CD4-positive, alpha-beta T cell treated with Interferon gamma for 1 hour (primary cell): Measurements from ENCODE around the gene DOC2A.
A peak's percentile ranks its signal among the peaks of the same experiment; 100 is the strongest.

Experiments
- DNase-seq: peaks from one replicate; pipeline ENCODE4 v3.0.0-alpha.2; 2020

The DOC2A gene

DNA sequence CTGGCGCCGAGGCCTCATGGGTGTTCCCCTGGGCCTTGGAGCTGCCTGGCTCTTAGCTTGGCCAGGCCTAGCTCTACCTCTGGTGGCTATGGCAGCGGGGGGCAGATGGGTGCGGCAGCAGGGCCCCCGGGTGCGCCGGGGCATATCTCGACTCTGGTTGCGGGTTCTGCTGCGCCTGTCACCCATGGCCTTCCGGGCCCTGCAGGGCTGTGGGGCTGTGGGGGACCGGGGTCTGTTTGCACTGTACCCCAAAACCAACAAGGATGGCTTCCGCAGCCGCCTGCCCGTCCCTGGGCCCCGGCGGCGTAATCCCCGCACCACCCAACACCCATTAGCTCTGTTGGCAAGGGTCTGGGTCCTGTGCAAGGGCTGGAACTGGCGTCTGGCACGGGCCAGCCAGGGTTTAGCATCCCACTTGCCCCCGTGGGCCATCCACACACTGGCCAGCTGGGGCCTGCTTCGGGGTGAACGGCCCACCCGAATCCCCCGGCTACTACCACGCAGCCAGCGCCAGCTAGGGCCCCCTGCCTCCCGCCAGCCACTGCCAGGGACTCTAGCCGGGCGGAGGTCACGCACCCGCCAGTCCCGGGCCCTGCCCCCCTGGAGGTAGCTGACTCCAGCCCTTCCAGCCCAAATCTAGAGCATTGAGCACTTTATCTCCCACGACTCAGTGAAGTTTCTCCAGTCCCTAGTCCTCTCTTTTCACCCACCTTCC, 23.3 kb downstream of the DOC2A start:
- no peak for DNase-seq

DNA sequence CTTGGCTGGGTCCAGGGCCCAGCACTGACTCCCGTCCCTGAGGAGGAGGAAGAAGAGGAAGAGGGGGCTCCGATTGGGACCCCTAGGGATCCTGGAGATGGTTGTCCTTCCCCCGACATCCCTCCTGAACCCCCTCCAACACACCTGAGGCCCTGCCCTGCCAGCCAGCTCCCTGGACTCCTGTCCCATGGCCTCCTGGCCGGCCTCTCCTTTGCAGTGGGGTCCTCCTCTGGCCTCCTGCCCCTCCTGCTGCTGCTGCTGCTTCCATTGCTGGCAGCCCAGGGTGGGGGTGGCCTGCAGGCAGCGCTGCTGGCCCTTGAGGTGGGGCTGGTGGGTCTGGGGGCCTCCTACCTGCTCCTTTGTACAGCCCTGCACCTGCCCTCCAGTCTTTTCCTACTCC, 23.9 kb downstream of the DOC2A start:
- no peak for DNase-seq

DNA sequence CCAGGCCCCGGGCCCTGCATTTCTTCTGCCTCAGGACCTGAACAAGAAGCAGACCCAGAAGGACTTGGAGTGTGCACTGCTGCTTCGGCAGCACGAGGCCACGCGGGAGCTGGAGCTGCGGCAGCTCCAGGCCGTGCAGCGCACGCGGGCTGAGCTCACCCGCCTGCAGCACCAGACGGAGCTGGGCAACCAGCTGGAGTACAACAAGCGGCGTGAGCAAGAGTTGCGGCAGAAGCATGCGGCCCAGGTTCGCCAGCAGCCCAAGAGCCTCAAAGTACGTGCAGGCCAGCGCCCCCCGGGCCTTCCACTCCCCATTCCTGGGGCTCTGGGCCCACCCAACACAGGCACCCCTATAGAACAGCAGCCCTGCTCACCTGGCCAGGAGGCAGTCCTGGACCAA, 24.6 kb downstream of the DOC2A start:
- DNase-seq = no peak

DNA sequence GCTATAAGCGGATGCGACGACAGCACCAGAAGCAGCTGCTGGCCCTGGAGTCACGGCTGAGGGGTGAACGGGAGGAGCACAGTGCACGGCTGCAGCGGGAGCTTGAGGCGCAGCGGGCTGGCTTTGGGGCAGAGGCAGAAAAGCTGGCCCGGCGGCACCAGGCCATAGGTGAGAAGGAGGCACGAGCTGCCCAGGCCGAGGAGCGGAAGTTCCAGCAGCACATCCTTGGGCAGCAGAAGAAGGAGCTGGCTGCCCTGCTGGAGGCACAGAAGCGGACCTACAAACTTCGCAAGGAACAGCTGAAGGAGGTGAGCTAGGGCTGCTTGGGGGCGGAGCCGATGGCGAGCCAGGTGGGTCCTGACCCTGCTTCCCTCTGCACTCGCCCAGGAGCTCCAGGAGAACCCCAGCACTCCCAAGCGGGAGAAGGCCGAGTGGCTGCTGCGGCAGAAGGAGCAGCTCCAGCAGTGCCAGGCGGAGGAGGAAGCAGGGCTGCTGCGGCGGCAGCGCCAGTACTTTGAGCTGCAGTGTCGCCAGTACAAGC, 25.5 kb downstream of the DOC2A start:
- DNase-seq = no peak

DNA sequence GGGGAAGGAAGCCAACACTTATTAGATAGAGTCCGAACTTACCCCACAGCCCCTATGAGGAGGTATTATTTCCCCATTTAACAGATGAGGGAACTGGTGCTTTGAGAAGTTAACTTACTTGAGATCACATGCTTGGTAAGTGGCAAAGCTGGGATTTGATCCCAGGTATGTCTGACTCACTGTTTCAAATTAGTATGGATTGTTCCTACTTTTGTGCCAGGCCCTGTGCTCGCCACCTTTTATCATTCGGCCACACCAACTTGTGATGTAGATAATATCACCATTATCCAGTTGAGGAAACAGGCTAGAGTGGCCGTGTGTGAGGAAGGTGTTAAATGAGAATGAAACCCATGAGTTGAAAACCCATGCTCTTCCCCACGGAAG, 26.1 kb downstream of the DOC2A start:
- DNase-seq = no peak

DNA sequence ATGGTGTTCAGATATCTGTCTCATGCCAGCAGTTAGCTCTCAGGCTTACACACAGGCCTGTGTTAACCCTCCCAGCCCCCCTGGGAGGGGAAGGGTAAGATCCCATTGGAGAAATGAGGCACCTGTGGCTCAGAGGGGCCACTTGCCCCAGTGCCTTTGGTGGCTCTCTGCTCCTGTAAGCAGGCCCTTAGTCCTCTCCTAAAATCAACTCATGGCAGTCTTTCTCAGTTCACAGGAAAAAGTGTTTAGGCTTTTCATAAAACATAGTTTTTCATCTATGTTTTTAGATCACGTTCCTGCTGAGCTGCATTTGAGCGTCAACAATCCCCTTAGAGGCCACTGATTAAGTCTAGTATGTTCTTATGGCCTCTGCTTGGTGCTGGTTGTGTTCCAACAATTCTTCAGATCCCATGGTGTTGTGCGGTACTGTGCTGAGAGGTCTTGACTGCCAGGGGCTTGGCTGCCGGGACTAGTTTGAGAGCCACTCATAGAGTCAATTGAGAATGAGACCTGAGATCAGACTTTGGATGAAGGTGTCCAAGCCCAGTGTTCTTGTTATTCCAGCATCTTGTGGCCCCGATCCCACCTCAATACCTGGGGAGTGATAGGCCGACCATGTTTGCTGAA, 26.6 kb downstream of the DOC2A start:
- no peak for DNase-seq

DNA sequence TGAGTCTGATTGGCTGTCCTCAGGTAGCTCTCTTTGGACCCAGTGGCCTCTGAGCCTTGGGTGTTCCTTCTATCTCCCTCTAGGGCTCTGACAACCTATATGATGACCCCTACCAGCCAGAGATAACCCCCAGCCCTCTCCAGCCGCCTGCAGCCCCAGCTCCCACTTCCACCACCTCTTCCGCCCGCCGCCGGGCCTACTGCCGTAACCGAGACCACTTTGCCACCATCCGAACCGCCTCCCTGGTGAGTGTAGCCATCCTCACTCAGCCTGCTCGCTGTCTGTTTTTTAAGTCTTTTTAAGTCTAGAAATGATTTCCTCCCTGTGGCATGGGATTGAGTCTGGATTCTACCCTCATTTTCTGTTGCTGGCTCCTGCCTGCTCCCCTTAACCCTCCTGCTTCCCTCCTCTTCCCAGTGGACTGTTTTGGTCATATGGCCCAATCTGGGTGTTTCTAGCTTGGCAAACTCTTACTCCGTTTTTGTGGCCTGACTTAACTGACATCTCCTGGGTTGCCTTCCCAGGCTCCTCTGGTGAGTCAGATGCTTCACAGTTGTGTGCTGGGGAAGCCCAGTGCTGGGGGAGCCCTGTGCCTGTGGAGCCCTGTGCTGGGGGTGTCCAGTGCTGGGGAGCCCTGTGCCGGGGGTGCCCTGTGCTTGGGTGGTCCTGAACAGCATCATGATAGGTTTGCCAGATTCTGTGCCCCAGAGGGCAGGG, 27.2 kb downstream of the DOC2A start:
- DNase-seq = no peak

DNA sequence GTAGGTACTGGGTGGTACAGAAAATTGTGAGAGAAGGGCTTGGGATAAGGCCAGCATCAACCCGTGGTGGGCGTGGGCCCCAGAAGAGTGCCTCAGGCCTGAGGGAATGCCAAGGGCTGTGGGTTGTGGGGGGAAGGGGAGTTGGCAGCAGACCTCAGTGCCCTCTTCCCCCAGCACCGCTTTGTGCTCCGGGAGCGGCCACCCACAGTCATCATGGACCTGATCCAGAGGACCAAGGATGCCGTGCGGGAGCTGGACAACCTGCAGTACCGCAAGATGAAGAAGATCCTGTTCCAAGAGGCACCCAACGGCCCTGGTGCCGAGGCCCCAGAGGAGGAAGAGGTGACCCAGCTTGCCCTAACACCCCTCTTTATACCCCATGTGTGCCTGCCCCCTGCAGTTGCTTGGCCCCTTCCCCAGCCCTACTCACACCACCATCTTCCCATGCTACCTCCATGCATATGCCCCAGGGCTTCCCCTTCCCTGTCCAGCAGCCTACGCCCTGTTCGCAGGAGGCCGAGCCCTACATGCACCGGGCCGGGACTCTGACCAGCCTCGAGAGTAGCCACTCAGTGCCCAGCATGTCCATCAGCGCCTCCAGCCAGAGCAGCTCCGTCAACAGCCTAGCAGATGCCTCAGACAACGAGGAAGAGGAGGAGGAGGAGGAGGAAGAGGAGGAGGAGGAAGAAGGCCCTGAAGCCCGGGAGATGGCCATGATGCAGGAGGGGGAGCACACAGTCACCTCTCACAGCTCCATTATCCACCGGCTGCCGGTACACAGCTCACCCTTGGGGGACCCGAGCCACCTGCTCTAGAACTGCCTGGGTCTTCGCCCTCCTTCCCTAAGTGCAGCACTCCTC, 28.0 kb downstream of the DOC2A start:
- DNase-seq = no peak

DNA sequence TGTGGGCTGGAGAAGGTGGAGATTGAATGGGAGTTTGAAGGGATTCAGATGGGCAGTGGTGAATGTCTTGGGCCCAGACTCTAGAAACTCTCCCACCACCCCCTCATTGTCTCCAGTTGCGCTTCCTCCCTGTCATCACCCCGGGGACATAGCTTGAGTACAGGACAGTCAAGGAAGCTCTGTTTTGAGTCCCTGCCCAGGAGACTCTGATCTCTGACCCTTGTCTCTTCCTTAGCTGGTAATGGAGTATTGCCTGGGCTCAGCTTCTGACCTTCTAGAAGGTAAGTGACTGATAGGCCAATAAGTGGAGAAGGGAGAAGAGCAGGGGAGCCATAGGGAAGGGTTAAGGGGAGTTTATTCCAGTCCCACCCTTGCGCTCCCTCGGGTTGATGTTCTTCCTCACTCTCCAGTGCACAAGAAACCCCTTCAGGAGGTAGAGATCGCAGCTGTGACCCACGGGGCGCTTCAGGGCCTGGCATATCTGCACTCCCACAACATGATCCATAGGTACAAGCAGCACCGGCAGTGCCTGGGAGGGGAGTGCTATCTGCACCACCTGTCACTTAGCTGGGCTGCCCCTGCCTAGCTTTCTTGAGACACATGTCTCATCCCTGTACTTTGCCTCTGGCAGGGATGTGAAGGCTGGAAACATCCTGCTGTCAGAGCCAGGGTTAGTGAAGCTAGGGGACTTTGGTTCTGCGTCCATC, 32.1 kb downstream of the DOC2A start:
- DNase-seq = no peak

DNA sequence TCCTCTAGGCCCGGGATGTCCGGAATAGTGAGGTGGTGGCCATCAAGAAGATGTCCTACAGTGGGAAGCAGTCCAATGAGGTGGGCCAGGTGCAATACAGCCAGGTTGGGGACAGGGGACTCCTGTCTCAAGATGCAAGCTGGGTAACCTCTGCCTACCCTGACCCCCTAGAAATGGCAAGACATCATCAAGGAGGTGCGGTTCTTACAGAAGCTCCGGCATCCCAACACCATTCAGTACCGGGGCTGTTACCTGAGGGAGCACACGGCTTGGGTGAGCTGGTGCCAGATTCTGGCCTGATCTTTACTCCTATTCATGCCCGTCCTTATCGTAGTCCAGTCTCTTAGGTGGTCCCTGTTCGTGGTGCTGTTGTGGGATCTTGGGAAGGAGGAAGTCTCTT, 32.7 kb downstream of the DOC2A start:
- no peak for DNase-seq

DNA sequence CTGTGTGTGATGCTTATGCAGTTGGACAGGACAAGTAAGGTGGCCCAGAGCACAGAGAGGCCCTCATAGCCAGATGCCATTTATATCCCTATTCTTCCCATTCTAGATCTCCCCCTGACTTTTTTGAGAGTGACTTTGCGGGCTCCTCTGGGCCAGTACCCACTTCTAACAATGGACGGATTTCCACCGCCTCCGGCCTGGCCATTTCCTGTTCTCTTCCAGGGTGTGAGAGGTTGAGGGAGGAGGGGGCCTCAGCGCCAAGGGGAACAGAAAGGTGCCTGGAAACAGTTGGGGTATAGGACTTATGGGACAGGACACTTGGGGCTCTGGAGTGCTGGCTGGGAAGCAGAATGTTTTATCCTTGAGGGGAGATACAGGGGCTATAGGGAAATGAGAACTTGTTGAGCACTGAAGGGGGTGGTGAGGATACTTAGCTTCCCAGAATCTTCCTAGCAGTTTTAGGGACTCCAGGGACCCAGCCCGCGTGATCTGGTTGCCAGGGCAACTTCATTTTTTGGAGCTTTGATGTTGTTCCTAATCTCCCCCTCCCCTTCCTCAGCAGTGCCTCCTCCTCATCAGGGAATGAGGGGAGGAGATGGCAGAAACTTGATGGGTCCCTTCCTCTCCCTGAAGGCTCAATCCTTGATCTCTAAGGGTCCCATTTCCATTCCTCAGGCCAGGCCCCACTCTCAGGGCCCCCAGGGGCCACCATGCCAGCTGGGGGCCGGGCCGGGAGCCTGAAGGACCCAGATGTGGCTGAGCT, 33.6 kb downstream of the DOC2A start:
- no peak for DNase-seq

DNA sequence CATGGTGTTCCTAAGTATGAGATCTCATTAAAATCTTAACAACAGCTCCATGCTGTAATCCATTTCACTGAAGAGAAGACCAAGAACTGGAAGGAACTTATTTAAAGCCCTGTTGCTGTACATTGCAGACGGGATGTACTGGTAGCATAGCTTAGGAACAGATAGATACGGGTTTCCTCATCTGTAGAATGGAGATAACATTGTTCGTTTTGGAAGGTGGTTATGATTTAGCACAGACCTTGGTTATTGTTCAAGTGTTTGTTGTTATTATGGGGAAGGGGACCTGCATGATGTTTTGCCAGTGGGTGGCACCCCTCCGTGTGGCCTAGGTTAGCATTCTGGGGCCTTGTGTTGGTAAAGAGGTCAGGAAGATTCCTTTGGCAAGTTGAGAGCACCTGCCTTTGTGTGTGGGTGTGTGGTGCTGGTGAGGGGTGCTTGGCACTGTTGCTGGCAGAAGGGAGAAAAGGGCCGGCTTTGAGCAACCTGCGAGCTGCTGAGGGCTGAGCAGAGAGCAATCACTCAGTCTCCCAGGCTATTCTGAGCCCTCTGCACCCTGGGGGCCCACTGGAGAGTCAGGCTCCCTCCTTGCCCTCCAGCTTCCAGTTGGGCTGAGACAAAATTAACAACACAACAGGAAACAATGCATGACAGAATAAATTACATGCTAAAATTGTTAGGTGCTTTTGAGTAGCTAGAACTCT, 34.9 kb downstream of the DOC2A start:
- no peak for DNase-seq

DNA sequence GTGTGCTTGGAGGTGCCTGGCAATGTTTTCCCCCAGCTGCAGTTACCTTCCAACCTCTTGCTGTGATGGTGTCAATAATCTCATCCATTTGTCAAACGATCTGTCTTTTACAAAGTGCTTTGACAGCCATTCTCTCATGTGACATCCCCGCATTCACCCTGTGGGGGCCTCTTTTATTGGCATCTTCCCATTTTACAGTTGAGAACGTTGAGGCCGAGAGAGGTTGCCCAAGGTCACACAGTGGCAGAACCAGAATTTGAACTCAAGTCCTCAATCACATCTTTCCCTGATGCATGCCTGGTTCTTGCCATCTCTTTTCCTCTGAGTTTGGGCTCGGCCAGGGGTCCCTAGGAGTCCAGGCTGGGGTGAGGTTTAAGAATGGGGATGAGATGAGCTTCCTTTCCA, 35.7 kb downstream of the DOC2A start:
- DNase-seq = no peak

DNA sequence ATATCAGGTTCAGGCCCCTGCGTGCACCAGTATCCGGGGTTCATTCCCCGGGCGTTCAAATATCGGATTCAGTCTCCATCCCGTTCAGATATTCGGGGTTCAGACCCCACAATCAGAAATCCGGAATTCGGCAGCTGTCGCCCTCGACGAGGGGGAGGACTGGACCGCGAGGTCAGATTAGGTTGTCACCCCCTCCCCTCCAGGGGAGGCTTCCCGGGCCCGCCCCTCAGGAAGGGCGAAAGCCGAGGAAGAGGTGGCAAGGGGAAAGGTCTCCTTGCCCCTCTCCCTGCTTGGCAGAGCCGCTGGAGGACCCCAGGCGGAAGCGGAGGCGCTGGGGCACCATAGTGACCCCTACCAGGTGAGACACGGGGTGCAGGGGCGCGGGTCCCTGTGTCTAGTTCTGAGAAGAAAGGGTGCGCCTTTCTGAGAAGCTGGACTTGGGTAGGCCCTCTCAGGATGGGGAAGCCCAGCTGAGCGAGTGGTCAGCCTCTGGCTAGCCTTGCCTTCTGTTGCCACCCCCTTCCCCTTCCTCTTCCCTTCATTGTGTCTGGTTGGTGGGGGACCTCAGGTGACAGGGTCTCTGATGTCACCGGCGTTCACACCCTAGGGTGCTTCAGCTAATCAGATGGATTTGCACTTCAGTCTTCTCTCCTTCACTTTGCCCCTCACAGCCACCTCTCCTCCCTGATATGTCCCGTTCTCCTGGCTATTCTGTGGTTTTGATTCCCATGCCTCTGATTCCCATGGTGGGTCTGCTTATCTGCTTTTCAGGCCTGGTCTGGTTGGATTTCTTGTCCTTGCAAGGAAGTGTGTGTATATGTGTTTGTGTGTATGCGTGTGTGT, 36.3 kb downstream of the DOC2A start:
- DNase-seq = peak; percentile 45

DNA sequence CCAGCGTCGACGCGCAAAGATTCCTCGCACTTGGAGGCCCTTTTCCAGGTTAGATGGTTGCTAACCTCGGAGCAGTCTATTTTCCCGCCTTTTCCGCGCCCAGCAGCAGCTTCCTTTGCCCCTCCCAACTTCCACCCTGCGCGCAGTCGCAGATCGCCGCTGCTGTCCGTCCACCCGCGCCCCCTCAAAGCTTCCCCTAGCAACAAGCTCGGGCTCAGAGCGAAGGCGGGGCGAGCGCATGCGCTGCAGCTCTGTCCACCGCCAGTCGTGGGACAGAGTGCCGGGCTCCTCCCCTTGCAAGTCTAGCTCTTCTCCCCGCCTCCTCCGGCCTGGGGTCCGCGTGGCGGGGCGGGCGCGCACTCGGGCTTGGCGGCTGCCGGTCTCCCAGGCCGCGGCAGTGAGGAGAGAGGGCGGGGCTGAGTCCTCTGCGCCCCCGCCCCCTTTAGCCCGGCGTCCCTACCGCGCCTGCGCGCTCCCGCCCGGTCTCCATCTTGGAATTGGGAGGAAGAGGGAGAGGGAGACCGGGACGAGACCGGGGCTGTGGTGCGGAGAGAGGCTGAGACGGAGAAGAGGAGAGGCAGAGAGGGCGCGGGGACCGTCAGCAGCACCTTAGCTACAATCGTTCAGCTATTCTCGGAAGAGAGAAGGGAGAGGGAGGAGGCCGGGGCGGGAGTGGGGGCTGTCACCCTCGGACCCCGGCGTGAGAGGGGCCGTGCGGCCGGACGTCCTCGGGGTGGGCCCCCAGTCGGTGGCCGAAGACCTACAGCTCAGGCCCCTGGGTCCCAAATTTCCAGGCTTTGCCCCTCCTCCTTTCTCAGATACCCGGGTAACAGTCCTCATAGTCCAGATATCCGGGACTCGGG, 37.2 kb downstream of the DOC2A start, which contains the start of gene TAOK2:
Gene TAOK2, plus strand, starts transcription at position 485 of the 863 bp plus-strand sequence. CDS start 3,905 bp downstream, outside the sequence.
- DNase-seq = peak; percentile 99

DNA sequence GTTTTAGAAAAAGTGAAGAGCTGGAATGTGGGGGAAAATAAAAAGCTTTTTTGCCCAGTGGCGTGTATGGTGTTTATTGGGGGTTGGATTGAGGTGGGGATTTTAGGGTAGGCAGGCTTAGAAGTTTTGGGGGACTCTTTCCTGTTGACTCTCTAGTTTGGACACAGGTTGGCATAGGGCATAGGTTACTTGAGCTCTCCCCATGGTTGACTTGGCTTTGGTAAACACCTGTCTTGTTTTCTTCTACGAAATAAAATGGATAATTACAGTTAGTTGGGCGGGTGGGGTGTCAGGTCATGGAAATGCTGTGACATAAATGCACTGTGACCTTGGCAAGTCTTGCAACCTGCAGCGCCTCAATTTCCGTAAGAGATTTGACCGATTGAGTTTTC, 37.8 kb downstream of the DOC2A start:
- no peak for DNase-seq

DNA sequence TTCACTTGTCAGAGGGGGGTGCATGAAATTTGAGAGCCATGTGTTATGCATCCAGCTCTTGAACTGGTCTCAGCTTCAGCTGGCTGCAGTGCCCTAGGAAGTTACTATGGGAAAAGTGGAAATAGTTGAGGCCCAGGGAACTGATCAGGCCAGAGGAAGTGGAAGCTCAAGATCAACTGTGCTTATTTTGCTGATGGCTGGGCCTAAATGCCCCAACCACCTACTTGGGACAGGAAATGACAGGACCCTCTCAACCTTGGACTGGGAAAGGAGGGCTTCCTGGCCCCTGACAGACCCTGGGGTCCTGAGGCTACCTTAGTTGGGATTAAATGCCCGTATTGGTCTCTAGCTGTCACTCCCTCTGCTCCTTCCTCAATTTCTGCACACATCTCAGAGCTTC, 38.3 kb downstream of the DOC2A start:
- DNase-seq = no peak

DNA sequence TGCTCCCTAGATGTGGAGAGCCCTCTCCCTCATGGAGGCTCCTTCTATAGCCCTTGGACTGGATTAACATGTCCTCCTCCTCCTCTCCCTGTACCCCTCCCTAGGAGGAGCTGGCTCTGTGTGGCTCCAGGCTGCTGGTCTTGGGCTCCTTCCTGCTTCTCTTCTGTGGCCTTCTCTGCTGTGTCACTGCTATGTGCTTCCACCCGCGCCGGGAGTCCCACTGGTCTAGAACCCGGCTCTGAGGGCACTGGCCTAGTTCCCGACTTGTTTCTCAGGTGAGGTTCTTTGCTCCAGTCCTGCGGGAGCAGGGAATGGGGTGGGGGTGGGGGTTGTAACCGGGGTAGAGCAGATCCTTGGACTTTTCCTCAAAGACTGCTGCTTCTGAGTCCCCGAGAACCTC, 39.5 kb downstream of the DOC2A start:
- no peak for DNase-seq

DNA sequence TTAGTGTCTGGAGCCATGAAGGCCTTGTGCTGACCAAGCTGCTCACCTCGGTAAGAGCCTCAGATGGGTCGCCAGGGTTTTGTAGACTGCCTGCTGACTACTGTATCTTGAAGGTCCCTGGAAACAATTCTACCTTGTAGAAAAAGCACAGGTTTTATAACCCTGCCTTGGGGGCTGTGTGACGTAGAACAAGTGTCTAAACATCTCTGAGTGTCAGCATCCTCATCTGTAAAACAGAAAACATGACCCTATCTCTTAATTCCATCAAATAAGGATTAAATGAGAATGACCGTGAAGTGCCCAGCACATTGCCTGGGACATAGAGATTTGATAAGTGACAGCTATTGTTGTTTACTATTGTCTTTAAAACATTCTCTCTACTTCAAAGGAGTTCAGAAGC, 42.6 kb downstream of the DOC2A start:
- no peak for DNase-seq
